ENCODE results near the gene DPF3.

The DPF3 gene

GRCh38 chr14:72630374-72630773 lies 263.5 kb downstream of the DPF3 start:
- TF ChIP-seq, protein P1, sequence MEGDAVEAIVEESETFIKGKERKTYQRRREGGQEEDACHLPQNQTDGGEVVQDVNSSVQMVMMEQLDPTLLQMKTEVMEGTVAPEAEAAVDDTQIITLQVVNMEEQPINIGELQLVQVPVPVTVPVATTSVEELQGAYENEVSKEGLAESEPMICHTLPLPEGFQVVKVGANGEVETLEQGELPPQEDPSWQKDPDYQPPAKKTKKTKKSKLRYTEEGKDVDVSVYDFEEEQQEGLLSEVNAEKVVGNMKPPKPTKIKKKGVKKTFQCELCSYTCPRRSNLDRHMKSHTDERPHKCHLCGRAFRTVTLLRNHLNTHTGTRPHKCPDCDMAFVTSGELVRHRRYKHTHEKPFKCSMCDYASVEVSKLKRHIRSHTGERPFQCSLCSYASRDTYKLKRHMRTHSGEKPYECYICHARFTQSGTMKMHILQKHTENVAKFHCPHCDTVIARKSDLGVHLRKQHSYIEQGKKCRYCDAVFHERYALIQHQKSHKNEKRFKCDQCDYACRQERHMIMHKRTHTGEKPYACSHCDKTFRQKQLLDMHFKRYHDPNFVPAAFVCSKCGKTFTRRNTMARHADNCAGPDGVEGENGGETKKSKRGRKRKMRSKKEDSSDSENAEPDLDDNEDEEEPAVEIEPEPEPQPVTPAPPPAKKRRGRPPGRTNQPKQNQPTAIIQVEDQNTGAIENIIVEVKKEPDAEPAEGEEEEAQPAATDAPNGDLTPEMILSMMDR (IDR thresholded peaks at IDR 0.05; ENCODE audit: low read length): no peak
- TF ChIP-seq EZH2phosphoT487 (IDR thresholded peaks at IDR 0.05; ENCODE audit: low read length): no peak
- no peak for TF ChIP-seq EZH2 (optimal IDR thresholded peaks at IDR 0.05; ENCODE audit: low read depth, low read length)
- Histone ChIP-seq H3F3A (ENCODE audit: insufficient read depth, low read length) (peaks cover 8% of the 10 kb centered on the region; the same call in 1 of the 2 replicates), H2AFZ (ENCODE audit: low read length) (no peak overlapping the region), H3K79me2 (ENCODE audit: low read length) (no peaks in the 10 kb centered on the region), H3K9ac (ENCODE audit: low read length) (no peak overlapping the region), H3K36me3 (replicated peaks; ENCODE audit: insufficient read depth, low read length) (no peaks in the 10 kb centered on the region), H4K20me1 (ENCODE audit: insufficient read depth, low read length) (no peaks in the 10 kb centered on the region), H3K27ac (ENCODE audit: low read length) (no peak overlapping the region), H3K4me3 (ENCODE audit: low read length) (no peak overlapping the region), H3K9me3 (replicated peaks; ENCODE audit: insufficient read depth, low read length) (no peaks in the 10 kb centered on the region), H3K4me1 (ENCODE audit: low read length) (peaks cover 9% of the 10 kb centered on the region), H3K9me2 (replicated peaks; ENCODE audit: insufficient read depth, low read length) (no peaks in the 10 kb centered on the region), H3K27me3 (replicated peaks; ENCODE audit: insufficient read depth, low read length) (no peaks in the 10 kb centered on the region), H3K4me2 (ENCODE audit: low read depth, low read length) (no peak overlapping the region)
- no peak for DNase-seq

- H2AFZ ChIP-seq (ENCODE audit: low read length): no peak overlapping the region
- H3K36me3 ChIP-seq (replicated peaks; ENCODE audit: insufficient read depth, low read length): no peaks in the 10 kb centered on the region
- peaks cover 1% of the 10 kb centered on the region for H3K4me1 ChIP-seq (ENCODE audit: low read length)
- no peak for TF ChIP-seq EZH2 (optimal IDR thresholded peaks at IDR 0.05; ENCODE audit: low read depth, low read length)
- TF ChIP-seq EZH2phosphoT487 (IDR thresholded peaks at IDR 0.05; ENCODE audit: low read length): no peak
- TF ChIP-seq, protein P1 (IDR thresholded peaks at IDR 0.05; ENCODE audit: low read length): no peak
- H3K9ac ChIP-seq (ENCODE audit: low read length): no peak overlapping the region
- H3K79me2 ChIP-seq (ENCODE audit: low read length): no peaks in the 10 kb centered on the region
- H3F3A ChIP-seq (ENCODE audit: insufficient read depth, low read length): peaks cover under 1% of the 10 kb centered on the region; the same call in 1 of the 2 replicates
- no peak for DNase-seq
- no peaks in the 10 kb centered on the region for H3K27me3 ChIP-seq (replicated peaks; ENCODE audit: insufficient read depth, low read length)
- H3K9me2 ChIP-seq (replicated peaks; ENCODE audit: insufficient read depth, low read length): no peaks in the 10 kb centered on the region
- no peaks in the 10 kb centered on the region for H3K9me3 ChIP-seq (replicated peaks; ENCODE audit: insufficient read depth, low read length)
- no peak overlapping the region for H3K4me2 ChIP-seq (ENCODE audit: low read depth, low read length)
- H4K20me1 ChIP-seq (ENCODE audit: insufficient read depth, low read length): no peaks in the 10 kb centered on the region
- H3K4me3 ChIP-seq (ENCODE audit: low read length): no peak overlapping the region
- H3K27ac ChIP-seq (ENCODE audit: low read length): no peak overlapping the region
Observed at GRCh38 chr14:72629534-72629933, 264.4 kb downstream of the DPF3 start.

DNA sequence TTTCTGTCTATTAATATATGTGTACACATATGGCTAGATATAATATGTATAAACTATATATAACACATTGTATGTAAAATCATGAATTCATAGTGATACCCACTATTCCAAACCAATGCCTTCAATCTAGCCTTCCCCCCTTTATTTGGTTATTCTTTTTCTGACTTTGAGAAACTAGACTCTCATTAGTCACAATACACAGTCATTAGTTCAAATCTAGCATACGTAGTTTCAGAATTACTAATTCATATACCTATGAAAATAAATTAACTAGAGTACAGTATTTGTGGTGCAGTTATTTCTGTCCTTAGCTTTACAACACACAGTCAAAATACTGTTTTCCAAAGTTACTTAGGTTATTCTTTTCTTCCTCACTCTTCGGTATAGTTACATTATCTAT lies 268.2 kb downstream of the DPF3 start:
- H3K4me2 ChIP-seq (ENCODE audit: low read depth, low read length): no peak overlapping the region
- H3K4me1 ChIP-seq (ENCODE audit: low read length): no peaks in the 10 kb centered on the region
- H3K27me3 ChIP-seq (replicated peaks; ENCODE audit: insufficient read depth, low read length): no peaks in the 10 kb centered on the region
- DNase-seq: no peak
- H3K9me3 ChIP-seq (replicated peaks; ENCODE audit: insufficient read depth, low read length): no peaks in the 10 kb centered on the region
- no peak overlapping the region for H3K27ac ChIP-seq (ENCODE audit: low read length)
- H3K79me2 ChIP-seq (ENCODE audit: low read length): no peaks in the 10 kb centered on the region
- H3F3A ChIP-seq (ENCODE audit: insufficient read depth, low read length): no peaks in the 10 kb centered on the region
- no peaks in the 10 kb centered on the region for H3K36me3 ChIP-seq (replicated peaks; ENCODE audit: insufficient read depth, low read length)
- H4K20me1 ChIP-seq (ENCODE audit: insufficient read depth, low read length): no peaks in the 10 kb centered on the region
- H3K9me2 ChIP-seq (replicated peaks; ENCODE audit: insufficient read depth, low read length): no peaks in the 10 kb centered on the region
- H3K9ac ChIP-seq (ENCODE audit: low read length): no peak overlapping the region
- H3K4me3 ChIP-seq (ENCODE audit: low read length): no peak overlapping the region
- H2AFZ ChIP-seq (ENCODE audit: low read length): no peak overlapping the region
- TF ChIP-seq, protein P1 (IDR thresholded peaks at IDR 0.05; ENCODE audit: low read length): no peak
- TF ChIP-seq EZH2 (optimal IDR thresholded peaks at IDR 0.05; ENCODE audit: low read depth, low read length): no peak
- no peak for TF ChIP-seq EZH2phosphoT487 (IDR thresholded peaks at IDR 0.05; ENCODE audit: low read length)
